ENCODE results near the gene XYLT1.
A peak's percentile ranks its signal among the peaks of the same experiment; 100 is the strongest.

Gene XYLT1

GRCh38 chr16:17375461-17376304, 95.1 kb downstream of the XYLT1 start:
- DNase-seq (ENCODE audit: low read depth in 2 of 3, low spot score in 2 of 3) = no peak

GRCh38 chr16:17374668-17375255, 96.0 kb downstream of the XYLT1 start:
- no peak for DNase-seq (ENCODE audit: low read depth in 2 of 3, low spot score in 2 of 3)

- DNase-seq (ENCODE audit: low read depth in 2 of 3, low spot score in 2 of 3) = no peak
These were observed 97.2 kb downstream of the XYLT1 start for GRCh38 chr16:17373533-17373932.

DNA sequence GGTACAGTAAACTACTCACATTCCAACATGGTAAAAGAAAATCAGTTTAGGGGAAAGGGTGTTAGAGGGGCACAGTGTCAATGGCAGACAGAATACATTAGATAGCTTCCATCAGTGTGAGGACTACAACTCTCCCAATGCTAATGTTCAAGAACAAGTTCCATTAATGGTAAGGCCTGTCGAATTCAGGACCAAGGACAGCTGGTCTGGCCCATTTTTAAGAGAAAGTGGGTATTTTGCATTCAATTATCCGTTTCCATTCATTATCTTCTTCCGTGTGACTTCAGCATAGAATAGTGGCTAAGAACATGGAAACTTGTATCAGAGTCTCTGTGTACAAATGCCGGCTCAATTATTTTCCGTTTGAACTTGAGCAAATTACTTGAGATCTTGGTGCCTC, 98.4 kb downstream of the XYLT1 start:
- DNase-seq (ENCODE audit: low read depth in 2 of 3, low spot score in 2 of 3) = no peak

- no peak for DNase-seq (ENCODE audit: low read depth in 2 of 3, low spot score in 2 of 3)
These were observed 99.5 kb downstream of the XYLT1 start for GRCh38 chr16:17371299-17371698.

DNA sequence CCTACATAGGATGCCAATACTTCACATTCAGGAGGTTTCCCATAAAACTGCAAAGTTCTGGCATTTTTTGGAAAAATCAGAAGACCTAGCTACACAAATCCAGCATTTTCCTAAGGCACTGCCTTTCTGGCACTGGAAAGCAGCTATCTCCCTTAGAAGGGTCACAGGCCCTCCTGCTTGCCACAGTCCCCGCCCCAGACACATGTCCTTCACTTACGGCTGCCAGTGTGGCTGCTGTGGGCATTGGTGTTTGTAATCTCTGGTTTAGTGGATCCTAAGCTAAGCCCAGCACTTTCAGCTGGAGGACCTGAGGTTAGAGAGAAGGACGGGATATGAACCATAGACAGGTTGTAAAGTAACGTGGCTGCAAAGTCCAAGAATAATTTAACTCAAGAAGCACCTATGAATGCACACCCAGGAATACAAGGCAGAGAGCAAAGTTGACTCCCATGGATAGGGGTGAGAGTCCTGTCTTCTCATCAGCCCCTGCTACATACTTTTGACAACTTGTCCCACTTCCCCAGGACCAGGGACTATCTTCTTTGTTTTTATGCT, 100.0 kb downstream of the XYLT1 start:
- DNase-seq (ENCODE audit: low read depth in 2 of 3, low spot score in 2 of 3) = no peak

DNA sequence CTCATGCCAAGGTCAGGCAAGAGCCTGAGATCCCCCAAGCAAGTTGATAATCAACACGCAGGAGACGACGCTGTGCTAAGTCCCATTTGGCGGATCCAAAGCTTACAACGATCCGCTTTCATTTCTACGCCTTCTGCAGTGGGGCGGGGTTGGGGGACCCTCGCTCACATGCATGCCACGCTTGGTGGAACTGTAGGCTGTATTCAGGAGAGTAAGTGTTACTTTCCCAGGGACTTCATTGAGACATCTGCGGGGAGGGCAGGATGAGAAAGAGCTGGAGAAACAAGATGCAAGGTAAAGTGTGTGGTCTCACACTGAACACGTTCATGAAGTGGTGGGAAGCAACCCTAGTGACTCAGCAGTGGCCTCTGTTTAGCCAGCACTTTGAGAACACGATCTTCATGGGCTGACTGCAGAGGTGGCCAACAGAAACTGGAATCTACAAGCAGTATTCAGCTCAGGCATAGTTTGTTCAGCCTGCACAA, 100.5 kb downstream of the XYLT1 start:
- no peak for DNase-seq (ENCODE audit: low read depth in 2 of 3, low spot score in 2 of 3)

GRCh38 chr16:17369421-17370222, 101.1 kb downstream of the XYLT1 start:
- peak in 1 of 3 experiments; percentile 36 for DNase-seq (ENCODE audit: low read depth in 2 of 3, low spot score in 2 of 3)

DNA sequence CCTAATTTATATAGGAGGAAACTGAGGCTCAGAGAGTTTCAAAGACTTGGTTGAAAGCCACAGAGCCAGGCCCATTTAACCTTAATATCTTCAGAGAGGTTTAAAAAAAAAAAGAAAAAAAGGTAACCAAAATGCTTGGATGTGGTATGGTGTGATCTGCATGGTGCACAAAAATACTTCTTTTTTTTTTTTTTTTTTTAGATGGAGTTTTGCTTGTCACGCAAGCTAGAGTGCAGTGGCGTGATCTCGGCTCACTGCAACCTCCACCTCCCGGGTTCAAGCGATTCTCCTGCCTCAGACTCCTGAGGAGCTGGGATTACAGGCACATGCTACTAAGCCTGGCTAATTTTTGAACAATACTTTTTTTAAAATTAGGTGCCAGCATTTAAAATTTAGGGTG, 101.8 kb downstream of the XYLT1 start:
- DNase-seq (ENCODE audit: low read depth in 2 of 3, low spot score in 2 of 3) = no peak

DNA sequence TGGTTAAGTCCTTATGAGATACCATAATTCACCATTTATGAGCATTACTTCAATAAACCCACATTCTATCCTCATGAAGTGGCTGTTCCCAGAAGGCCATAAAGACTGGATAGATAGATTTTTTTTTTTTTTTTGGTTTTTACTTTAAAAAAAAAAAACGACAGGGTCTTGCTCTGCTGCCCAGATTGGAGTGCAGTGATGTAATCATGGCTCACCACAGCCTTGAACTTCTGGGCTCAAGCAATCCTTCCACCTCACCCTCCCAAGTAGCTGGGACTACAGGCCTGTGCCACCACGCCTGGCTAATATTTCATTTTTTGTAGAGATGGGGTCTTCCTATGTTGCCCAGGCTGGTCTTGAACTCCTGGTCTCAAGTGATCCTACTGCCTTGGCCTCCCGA, 102.3 kb downstream of the XYLT1 start:
- DNase-seq (ENCODE audit: low read depth in 2 of 3, low spot score in 2 of 3) = no peak

- DNase-seq (ENCODE audit: low read depth in 2 of 3, low spot score in 2 of 3) = no peak
These were observed 102.8 kb downstream of the XYLT1 start for GRCh38 chr16:17367923-17368322.

DNA sequence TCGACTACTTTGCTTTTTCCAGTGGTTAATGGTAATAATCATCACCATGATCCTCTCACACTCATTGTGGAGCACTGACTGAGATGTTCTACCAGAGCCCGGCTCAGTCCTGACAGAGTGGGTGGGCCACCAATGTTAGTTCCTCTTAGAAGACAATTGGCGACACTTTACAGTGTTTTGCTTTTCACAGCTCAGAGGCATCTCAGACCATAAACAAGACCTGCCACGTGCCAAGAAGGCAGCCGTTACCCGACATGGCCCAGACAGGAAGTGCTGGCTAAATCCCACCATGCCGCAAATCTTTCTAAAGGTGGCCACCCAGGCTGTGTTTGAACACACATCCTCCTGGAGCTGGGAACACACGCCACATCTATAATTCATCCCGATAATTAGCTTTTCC, 103.7 kb downstream of the XYLT1 start:
- DNase-seq (ENCODE audit: low read depth in 2 of 3, low spot score in 2 of 3) = no peak

GRCh38 chr16:17366299-17366961, 104.3 kb downstream of the XYLT1 start:
- no peak for DNase-seq (ENCODE audit: low read depth in 2 of 3, low spot score in 2 of 3)

GRCh38 chr16:17365591-17366298, 105.0 kb downstream of the XYLT1 start:
- DNase-seq (ENCODE audit: low read depth in 2 of 3, low spot score in 2 of 3) = no peak

DNA sequence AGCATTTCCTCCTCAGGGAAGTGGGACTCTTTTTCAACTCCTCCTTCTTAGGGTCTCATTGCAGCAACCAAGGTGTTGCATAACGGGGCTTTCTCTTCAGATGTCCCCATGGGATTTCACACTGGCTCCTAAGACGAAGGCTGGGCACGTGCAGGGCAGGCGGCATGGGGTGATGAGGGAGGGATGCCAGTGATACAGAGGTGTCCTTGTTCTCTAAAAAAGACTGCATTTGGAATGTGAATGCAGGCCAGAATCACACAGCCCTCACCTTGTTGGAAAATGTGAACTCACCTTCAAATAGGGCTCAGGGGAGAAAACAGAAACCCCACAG, 105.6 kb downstream of the XYLT1 start:
- DNase-seq (ENCODE audit: low read depth in 2 of 3, low spot score in 2 of 3) = no peak

- no peak for DNase-seq (ENCODE audit: low read depth in 2 of 3, low spot score in 2 of 3)
These were observed 106.2 kb downstream of the XYLT1 start for GRCh38 chr16:17364319-17365210.

DNA sequence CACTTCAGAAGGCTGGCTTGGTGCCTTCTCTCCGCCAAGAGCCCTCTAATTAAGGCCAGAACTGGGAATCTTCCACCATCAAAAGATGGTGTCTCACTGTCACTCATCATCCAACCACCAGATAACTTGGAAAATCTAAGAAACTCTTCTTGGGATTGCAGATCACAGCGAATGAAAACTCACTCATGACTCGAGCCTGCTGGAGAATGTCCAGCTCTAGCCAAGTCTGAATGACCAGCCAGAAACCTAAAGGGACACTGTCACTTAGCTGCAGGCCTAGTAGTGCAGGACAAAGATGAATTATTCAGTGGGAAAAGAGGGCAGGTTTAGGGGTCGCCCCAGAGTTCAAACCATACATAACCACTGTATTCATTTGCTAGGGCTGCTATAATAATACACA, 107.8 kb downstream of the XYLT1 start:
- no peak for DNase-seq (ENCODE audit: low read depth in 2 of 3, low spot score in 2 of 3)

GRCh38 chr16:17362183-17362582, 108.6 kb downstream of the XYLT1 start:
- DNase-seq (ENCODE audit: low read depth in 2 of 3, low spot score in 2 of 3) = no peak

GRCh38 chr16:17360693-17361122, 110.1 kb downstream of the XYLT1 start:
- DNase-seq (ENCODE audit: low read depth in 2 of 3, low spot score in 2 of 3) = no peak

All from activated CD8-positive, alpha-beta memory T cell treated with anti-CD3 and anti-CD28 coated beads for 48 hours (primary cell).